ENCODE results near the gene SNX33.
"Not testable (repeated sequence)": the region's sequence is repeated elsewhere in the genome, so short reads cannot be mapped to it uniquely, and the experiment has no call there.

The SNX33 gene

DNA sequence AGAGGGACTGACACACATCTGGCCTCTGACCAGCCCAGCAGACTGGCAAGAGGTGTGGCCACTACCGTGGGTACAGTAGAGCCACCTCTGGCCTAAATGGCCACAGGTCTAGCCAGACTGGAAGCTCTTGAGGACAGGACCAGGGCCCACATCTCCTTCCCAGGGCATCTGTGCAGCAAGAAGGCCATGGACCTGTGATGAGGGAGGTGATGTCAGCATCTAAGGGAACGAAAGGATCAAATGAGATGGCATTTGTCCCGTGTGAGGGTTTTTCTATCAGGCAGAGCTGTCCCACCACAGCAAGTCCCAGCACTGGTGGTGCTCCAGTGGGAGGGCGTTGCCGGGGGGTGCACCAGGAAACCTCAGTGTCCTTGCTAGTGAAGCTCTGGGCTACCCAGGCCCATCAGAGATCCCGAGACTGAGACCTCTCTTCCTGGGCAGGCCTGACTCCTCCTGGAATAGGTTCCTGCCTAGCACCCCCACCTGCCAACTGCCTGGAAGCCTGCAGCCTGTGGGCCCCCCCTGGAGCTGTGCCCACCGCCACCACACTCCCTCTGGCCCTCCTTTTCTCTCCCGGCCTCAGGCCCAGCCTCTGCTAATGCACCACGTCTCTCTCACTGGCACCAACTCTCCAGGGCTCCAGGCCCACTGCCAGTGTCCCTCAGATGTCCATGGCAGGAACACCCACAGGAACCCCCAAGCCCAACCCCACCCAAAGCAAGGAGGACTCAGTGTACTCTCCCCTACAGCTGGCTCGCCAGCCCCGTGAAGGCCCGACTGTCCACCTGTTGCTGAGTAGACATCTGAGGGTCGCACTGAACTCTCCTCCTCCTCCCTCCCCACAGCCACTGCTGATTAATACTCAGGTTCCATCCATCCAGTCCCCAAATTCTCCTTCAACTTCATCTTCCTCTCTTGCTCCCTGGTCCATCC is 53.6 kb downstream of the SNX33 start:
- not testable (repeated sequence) for H3K4me3 ChIP-seq (ENCODE audit: low read depth, low read length); DNase-seq (ENCODE audit: low read depth)

DNA sequence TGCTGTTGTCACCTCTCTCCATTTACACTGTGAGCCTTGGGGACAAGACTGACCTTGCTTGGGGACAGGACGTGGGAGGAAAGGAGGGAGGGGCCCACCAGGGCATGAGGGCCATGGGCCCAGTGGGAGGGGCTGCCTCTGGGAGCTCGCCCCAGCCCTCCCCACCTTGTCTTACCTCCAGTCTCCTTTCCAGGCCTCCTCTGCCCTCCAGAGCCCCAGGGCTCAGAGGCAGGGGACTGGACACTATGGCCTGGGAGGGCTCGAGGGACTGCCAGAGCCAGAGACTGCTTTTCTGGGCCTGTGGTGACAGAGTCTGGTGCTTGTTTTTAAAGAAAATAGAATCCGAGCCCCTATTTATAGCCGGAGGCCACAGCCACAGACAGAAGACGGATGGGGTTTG is 54.7 kb downstream of the SNX33 start:
- no peak overlapping the region for H3K4me3 ChIP-seq (ENCODE audit: low read depth, low read length)
- TF ChIP-seq, protein P1, sequence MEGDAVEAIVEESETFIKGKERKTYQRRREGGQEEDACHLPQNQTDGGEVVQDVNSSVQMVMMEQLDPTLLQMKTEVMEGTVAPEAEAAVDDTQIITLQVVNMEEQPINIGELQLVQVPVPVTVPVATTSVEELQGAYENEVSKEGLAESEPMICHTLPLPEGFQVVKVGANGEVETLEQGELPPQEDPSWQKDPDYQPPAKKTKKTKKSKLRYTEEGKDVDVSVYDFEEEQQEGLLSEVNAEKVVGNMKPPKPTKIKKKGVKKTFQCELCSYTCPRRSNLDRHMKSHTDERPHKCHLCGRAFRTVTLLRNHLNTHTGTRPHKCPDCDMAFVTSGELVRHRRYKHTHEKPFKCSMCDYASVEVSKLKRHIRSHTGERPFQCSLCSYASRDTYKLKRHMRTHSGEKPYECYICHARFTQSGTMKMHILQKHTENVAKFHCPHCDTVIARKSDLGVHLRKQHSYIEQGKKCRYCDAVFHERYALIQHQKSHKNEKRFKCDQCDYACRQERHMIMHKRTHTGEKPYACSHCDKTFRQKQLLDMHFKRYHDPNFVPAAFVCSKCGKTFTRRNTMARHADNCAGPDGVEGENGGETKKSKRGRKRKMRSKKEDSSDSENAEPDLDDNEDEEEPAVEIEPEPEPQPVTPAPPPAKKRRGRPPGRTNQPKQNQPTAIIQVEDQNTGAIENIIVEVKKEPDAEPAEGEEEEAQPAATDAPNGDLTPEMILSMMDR (conservative IDR thresholded peaks at IDR 0.05; ENCODE audit: low read depth, low read length), result no peak
- no peak for DNase-seq (ENCODE audit: low read depth)

DNA sequence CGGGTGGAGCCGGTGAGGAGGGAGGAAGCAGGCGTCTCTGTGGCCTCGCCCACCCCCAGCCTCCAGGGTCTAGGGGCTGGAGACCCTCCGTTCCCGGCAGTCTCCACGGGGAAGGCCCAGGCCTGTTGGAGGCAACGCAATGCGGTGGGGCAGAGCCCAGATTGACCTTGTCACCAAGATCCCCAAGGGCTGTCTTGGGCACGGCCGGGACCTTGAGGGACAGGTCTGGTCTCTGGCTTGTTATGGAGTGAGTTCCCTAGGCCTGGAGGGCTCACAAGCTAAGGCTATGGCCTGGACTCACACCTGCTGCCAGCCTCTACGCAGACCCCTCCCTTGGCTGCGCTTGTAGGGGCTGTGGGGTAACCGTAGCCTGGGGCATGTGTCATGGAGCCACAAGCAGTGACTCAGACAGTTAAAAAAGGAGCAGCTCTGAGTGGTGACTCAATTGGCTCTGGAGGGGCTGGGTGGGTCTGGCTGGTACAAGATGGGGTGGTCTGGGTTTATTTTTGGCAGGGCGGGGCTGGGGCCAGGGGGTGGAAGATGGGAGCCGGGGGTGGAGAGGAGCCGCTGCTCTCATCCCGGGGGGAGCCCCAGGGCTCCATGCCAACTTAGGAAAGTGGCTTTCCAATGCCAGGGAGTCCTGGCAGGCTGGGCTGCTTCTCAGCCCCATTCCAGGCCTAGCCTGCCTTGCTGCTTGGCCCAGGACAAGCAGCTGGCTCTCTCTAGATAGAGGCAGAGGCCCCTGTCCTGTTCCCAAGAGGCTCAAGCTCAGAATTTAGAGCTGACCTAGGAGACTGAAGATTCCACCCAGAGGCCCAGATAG is 55.9 kb downstream of the SNX33 start:
- DNase-seq (ENCODE audit: low read depth); H3K4me3 ChIP-seq (ENCODE audit: low read depth, low read length): not testable (repeated sequence)

DNA sequence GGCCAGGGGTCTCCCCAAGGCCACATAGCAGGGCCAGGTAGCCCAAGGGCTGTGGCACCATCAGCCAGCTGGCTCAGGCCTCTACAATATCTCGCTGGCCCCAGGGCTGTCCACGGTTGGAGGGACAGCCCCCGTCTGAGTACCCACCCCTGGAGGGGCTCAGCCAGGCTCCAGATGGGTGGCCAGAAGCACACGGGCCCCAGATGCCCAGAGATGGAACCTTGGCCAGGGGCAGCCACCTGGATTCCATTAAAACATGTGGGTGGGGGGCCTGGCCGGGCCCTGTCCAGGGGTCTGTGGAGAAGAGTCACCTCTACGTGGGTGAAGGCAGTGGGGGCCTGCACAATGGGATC is 56.5 kb downstream of the SNX33 start:
- H3K4me3 ChIP-seq (ENCODE audit: low read depth, low read length), result no peak overlapping the region
- TF ChIP-seq, protein P1 (conservative IDR thresholded peaks at IDR 0.05; ENCODE audit: low read depth, low read length), result no peak
- no peak for DNase-seq (ENCODE audit: low read depth)

DNA sequence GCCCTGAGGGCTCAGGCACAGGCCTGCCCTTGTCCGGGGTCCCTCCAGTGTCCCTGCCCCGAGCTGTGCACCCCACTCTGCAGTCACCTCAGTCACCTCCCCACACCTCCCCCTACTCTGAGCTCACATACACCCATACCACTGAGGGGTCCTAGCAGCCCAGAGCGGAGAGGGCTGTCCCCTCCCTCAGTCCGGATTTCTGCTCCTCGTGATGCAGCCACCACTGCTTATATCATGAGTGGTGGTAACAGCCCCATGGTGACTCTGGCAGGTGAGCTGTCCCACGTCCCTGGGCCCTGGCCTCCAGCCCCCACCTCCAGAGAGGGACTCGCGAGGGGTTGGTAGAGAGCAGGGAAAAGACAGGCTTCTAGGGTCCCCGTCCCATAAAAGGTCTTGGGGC is 56.9 kb downstream of the SNX33 start:
- no peak for DNase-seq (ENCODE audit: low read depth)
- TF ChIP-seq, protein P1 (conservative IDR thresholded peaks at IDR 0.05; ENCODE audit: low read depth, low read length), result no peak
- no peak overlapping the region for H3K4me3 ChIP-seq (ENCODE audit: low read depth, low read length)

DNA sequence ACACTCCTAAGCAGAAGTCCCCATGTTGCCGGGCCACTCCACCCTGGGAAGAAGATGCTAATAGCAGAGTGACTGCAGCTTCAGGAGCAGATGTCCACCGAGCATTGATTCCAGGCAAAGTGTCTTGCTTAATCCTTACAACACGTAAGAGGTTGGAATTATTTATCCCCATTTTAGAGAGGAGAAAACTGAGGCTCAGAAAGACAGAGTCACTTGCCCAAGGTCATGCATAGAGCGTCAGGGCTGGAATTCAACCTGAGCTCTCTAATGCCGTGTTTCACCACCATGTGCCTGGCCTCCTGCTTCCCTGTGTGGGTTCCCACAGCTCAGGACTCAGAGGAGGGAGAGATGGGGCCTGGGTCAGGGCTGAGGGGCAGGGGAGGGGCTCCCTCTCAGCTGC is 57.7 kb downstream of the SNX33 start:
- not testable (repeated sequence) for DNase-seq (ENCODE audit: low read depth); H3K4me3 ChIP-seq (ENCODE audit: low read depth, low read length)

DNA sequence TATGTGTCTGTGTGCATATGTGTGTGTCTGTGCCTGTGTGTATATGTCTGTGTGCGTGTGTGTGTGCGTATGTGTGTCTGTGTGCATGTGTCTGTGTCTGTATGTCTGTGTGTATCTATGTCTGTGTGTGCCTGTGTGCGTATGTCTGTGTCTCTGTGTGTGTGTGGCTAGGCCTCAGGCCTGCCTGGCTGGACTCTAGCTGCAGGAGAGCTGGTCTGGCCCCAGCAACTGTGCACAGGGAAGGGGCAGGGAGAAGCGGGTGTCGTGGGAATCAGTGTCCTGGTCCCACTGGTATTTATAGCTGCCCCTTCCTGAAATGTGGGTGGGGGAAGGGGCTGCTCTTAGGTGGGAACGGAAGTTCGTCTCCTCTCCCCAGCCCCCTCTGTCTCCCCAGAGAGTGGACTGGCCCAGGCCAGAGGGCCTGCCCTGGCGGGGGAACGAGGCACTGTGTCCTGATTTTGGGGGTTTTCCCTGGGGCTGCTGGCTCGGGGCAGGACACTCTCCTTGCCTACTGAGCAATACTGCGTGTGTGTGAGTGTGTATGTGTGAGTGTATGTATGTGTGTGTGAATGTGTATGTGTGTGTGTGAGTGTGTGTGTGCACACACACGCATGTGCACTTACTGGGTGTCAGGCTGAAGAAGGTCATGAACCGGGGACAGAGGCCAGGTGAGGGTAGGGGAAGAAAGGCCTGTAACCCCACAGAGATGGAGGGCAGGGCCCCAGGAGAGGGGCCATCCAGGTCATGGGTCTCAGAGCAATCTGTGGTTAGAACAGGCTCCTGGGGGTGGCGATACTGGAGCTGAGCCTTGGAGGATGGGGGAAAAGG is 58.4 kb downstream of the SNX33 start:
- no peak for DNase-seq (ENCODE audit: low read depth)
- H3K4me3 ChIP-seq (ENCODE audit: low read depth, low read length), result no peak overlapping the region
- TF ChIP-seq, protein P1 (conservative IDR thresholded peaks at IDR 0.05; ENCODE audit: low read depth, low read length), result no peak

DNA sequence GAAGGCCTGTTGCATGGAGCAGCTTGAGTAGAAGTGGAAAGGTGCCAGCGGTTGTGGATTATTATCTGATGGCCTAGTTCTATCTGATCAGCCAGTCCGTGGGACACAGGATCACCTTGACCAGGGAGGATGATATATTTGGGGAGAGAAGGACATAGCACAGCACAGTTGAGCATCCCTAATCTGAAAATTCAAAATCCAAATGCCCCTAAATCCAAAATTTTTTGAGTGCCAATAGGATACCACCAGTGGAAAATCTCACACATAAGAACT is 58.9 kb downstream of the SNX33 start:
- no peak for DNase-seq (ENCODE audit: low read depth)
- TF ChIP-seq, protein P1 (conservative IDR thresholded peaks at IDR 0.05; ENCODE audit: low read depth, low read length), result no peak
- H3K4me3 ChIP-seq (ENCODE audit: low read depth, low read length), result no peak overlapping the region

DNA sequence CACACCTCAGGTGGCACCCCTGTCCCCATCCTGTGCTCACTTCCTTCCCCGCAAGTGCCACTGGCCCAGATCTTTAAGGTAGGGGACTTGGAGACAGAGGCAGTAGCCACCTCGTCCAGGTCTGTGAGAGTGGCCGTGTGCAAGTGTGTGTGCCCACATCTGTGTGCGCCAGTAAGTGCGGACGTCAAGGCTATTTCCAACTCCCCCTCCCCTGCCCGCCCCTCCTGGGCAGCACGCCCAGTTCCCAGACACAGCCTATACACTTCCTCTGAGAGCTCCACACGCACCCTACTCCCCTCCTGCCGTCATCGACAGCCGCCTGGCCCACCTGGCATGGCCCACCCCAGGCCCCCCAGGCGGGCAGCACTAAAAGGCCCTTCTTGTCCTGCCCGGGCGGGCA is 61.7 kb downstream of the SNX33 start:
- DNase-seq (ENCODE audit: low read depth); H3K4me3 ChIP-seq (ENCODE audit: low read depth, low read length): not testable (repeated sequence)

DNA sequence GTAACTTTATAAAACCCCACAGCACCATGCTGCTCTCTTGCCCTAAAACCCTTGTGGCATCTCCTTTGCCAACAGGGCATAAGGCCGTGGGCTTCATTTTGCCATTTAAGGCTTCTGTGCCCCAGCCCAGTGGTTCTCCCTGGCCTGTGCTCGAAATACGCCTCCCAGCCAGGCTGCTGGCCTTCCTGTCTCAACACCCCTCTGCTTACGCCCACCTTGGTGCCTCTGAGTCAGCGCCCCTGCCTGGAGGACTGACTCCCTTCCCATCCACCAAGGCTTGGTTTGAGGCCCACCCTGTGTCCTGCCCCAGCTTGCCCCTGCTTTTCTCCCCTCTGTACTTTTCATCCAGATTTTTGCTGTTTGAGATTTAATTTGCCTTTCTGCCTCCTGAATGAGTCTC is 63.2 kb downstream of the SNX33 start:
- DNase-seq (ENCODE audit: low read depth); H3K4me3 ChIP-seq (ENCODE audit: low read depth, low read length): not testable (repeated sequence)

DNA sequence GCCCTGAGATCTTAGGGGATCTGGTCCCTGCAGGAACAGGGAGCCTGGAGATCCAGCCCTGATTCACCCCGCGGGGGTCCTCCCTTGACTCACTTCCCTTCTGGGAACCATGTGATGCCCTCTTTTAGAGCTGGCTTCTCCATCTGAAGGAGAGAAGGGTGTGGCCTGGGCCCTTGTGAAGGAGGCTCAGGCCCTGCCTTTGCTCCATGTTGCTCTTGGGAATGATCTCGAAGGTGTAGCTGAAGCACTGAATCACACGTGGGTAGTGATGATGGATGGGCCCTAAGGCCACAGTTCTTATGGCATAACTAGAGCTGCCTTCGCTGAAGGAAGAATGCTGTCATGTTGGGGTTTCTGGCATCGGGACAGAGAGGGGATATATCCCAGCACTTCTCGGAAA is 63.8 kb downstream of the SNX33 start:
- not testable (repeated sequence) for DNase-seq (ENCODE audit: low read depth); H3K4me3 ChIP-seq (ENCODE audit: low read depth, low read length)

All from choroid plexus epithelial cell (primary cell).